GM18868 (cell line): ENCODE measurements around the gene HNRNPF.
"Not testable (repeated sequence)": the region's sequence is repeated elsewhere in the genome, so short reads cannot be mapped to it uniquely, and the experiment has no call there.

ENCODE experiments used
- ATAC-seq: cut with Tn5 transposase; IDR thresholded peaks from one replicate; pipeline ENCODE4 v1.9.1; 2021; ENCODE audit warnings: mild to moderate bottlenecking, moderate library complexity; ENCODE audit not compliant: unreplicated experiment

Gene HNRNPF

DNA sequence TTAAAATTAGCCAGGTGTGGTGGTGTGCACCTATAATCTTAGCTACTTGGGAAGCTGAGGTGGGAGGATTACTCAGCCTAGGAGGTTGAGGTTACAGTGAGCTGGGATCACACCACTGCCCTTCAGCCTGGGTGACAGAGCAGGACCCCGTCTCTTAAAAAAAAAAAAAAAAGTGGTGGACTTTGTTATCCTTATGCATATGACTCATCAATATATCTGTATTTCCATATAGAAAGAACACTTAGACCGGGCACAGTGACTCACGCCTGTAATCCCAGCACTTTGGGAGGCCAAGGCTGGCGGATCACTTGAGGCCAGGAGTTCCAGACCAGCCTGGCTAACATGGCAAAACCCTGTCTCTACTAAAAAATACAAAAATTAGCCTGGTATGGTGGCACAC lies 13.0 kb upstream of the HNRNPF start:
- ATAC-seq, result not testable (repeated sequence)

DNA sequence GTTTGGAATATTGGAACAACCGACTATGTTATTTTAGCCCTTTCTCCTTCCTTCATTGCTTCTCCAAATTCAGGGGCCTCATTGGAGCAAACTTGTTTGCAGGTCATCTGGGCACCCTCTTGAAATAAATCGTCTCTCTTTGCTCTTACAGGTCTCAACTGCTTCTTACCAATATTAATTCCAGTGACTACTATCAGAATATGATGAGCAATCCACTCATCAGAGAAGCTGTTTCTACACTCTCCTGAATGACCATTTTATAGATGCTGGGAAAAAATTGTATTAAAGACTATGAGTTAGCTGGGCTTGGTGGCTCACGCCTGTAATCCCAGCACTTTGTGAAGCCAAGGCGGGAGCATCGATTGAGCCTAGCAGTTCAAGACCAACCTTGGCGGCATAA lies 12.5 kb upstream of the HNRNPF start:
- ATAC-seq, result no peak

DNA sequence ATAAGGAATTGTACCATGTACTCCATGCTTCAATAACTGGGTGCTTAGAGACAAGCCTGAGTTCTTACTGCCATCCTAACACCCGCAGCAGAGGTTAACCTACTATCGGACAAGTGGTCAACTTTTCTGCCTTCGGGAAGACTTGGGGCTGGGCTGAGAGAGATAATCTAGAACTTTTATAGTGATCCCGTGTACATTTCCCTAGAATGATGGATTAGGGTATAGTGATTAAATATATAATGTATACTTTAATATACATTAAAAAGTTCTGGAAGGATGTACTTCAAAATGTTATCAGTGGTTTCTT lies 12.2 kb upstream of the HNRNPF start:
- no peak for ATAC-seq

DNA sequence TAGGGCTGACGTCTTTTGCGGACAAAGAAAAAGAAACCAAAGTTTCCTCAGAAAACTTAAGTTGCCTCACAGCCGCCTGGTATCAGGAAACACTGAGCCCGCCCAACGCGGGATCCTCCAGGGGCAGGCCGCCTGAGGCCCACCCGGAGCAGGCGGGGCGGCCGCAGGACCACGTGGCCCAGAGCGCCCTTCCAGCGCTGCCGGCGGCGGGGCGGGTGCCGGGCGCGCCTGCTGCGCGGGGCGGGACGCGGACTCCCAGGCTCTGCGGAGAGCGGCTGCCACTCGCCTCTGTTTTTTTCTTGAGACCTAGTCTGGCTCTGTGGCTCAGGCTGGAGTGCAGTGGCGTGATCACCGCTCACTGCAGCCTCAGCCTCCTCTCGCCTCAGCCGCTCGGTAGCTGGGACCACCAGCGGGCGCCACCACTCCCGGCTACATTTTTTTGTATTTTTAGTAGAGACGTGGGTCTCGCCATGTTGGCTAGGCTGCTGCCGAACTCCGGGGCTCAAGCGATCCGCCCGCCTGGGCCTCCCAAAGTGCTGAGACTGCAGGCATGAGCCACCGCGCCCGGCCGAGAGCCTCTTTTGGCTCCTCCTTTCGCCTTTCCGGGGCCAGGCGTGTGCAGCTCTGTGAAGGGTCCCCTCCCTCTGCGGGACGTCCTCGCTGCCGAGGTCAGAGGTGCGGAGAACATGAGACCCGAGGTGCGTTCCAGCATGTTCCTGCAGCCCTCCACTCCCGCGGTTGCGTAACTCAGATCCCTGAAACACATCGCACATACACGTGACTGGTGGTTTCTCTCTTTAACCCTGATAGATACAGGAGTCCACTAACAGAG lies 11.6 kb upstream of the HNRNPF start:
- ATAC-seq, result peak; percentile 84

- ATAC-seq, result no peak
These were observed 11.0 kb upstream of the HNRNPF start for GRCh38 chr10:43419997-43420368.

DNA sequence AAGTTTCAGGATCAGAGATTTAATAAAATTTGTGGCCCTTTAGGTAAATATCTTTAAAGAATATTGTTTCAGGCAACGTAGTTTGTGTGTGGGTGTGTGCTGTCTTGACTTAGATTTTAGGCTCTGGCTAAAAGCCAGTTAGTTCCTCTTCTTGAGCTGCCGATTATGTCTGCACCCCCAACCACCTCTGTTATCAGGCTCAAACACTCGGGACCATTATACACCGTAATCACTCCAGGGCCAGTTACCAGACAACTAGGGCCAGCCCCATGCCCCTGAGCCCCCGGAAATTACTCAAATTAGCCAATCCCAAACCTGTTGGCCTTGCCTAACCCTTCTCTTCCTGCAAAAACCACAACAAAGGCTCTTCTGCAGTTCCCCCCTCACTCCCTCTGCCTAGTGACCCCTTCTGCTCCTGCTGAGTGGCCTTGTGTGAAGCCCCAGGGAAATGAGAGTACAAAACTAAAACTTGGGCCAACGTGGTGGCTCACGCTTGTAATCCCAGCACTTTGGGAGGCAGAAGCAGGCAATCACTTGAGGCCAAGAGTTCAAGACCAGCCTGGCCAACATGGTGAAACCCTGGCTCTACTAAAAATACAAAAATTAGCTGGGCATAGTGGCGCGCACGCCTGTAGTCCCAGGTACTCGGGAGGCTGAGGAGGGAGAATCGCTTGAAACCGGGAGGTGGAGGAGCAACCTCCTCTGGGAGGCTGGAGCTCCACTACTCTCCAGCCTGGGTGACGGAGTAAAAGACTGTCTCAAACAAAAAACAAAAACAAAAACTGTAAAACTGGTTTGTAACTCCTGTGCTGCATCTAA lies 9.2 kb upstream of the HNRNPF start:
- ATAC-seq, result peak; percentile 44

DNA sequence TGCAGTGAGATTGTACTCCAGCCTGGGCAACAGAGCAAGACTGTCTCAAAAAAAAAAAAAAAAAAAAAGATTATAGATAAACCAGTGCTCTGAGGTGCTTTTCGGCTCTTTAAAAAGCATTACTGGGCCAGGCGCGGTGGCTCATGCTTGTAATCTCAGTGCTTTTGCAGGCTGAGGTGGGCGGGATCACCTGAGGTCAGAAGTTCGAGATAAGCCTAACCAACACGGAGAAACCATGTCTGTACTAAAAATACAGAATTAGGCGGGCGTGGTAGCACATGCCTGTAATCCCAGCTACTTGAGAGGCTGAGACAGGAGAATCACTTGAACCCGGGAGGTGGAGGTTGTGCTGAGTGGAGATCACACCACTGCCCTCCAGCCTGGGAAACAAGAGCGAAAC lies 6.6 kb upstream of the HNRNPF start:
- no peak for ATAC-seq

- no peak for ATAC-seq
These were observed 2.5 kb upstream of the HNRNPF start for GRCh38 chr10:43411536-43411935.

- no peak for ATAC-seq
These were observed 1.4 kb upstream of the HNRNPF start for GRCh38 chr10:43410345-43410744.

- no peak for ATAC-seq
These were observed 561 bp upstream of the HNRNPF start for GRCh38 chr10:43409385-43410109.

DNA sequence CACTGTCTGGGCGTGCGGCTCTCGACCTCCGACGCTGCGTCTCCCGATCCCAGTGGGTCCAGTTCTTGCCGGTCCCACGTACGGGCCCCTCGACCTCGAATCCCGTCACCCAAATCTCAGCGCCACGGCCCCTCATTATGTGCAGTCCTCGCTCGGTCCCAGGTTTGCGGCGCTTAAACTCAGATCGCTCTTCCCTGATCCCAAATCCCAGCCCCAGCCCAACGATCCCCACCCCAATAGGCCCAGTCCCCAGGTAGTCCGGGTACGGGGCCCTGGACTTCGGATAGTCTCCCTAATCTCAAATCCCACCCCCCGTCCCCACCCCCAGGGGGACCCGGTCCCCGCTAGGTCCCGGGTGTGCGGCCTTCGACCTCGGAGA lies 666 bp downstream of the HNRNPF start:
- ATAC-seq, result no peak

GRCh38 chr10:43407576-43408330 lies 1.2 kb downstream of the HNRNPF start:
- ATAC-seq, result peak; percentile 49

DNA sequence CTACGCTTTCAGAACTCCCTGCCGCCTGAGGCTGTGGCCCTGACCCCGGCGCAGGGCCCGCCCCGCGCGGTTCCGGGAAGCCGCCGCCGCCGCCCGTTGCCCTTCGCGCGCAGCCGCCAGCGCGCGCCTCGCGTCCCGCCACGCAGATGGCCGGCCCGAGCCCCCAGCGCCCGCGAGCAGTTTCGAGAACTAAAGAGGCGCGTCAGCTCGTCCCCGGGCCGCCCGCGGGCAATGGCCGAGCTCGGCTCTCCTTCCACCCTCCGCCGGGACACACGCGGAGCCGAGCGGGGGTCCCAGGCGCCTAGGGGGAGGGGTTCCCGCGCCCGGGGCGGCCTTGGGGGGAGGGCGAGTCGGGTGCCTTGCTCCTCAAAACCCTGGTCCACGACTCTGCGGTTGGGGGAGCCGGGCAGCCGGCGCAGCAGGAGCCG lies 1.8 kb downstream of the HNRNPF start:
- peak; percentile 15 for ATAC-seq

- ATAC-seq, result no peak
These were observed 4.3 kb downstream of the HNRNPF start for GRCh38 chr10:43404704-43405084.

- ATAC-seq, result no peak
These were observed 4.9 kb downstream of the HNRNPF start for GRCh38 chr10:43403911-43404703.

GRCh38 chr10:43402880-43403452 lies 6.0 kb downstream of the HNRNPF start:
- no peak for ATAC-seq

DNA sequence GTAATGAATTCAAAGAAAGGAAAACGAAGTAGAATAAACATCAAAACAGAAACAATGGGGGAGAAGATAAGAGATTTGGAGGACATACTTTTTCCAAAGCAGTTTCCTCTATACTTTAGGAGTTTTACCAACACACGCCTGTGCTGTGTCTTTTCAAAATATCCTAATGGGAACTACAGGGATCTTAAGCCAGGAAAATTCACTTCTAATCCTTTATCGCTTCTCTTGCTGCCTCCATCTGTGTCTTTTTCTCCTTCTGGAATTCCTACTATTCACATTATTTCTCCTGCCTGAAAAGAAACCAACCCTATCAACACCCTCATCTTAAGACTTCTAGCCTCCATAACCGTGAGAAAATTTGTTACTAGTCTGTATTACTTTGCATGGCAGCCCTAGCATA lies 6.8 kb downstream of the HNRNPF start:
- no peak for ATAC-seq

DNA sequence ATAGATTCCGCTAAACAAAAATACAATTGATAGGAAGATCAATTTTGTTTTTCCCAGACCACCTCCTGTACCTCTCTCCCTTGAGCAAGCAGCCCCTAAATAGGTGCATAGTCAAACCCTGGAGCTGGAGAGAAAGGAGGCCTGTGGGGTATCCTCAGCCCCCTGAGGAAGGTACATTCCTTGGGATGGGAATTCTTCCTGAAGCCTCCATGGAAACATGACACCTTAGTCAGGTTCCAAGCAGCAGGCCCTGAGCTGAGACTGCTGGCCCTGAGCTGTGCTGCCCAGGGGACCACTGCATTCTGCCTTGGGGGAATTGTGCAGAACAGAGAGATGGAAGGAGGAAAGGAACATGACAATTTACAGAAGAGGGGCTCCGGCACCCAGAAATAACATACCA lies 7.4 kb downstream of the HNRNPF start:
- no peak for ATAC-seq

GRCh38 chr10:43399320-43400310 lies 9.4 kb downstream of the HNRNPF start:
- no peak for ATAC-seq
